IPS-NIHi7 (cell line): ENCODE measurements around the gene XPO6.

Experiments used
- DNase-seq: peaks from one replicate; pipeline ENCODE4 v3.0.0; 2012; ENCODE audit warnings: mixed read lengths; ENCODE audit errors: extremely low spot score

Gene XPO6

DNA sequence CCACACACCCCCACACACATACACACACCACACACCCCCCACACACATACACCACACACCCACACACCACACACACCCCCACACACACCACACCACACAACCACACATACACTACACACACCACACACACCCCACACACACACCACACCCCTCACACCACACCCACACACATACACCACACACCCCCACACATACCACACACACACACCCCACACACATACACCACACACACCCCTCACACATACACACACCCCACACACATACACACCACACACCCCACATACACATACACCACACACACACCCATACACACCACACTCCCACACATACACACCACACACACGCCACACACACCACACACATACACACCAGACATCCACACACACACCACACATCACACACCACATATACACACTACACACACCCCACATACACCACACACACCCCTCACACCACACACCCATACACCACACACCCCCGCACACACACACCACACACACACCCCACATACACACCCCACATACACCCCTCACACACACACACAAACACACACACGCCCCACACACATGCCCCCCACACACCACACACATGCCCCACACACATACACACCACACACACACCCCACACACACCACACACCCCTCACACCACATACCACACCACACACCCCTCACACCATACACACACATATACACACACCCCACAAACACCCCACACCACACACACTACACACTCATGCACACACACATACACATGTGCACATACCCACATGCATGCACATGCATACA, 122.4 kb downstream of the XPO6 start:
- no peak for DNase-seq

- DNase-seq = peak; percentile 49
These were observed 124.0 kb downstream of the XPO6 start for GRCh38 chr16:28087675-28088300.

- no peak for DNase-seq
These were observed 124.6 kb downstream of the XPO6 start for GRCh38 chr16:28087140-28087660.

DNA sequence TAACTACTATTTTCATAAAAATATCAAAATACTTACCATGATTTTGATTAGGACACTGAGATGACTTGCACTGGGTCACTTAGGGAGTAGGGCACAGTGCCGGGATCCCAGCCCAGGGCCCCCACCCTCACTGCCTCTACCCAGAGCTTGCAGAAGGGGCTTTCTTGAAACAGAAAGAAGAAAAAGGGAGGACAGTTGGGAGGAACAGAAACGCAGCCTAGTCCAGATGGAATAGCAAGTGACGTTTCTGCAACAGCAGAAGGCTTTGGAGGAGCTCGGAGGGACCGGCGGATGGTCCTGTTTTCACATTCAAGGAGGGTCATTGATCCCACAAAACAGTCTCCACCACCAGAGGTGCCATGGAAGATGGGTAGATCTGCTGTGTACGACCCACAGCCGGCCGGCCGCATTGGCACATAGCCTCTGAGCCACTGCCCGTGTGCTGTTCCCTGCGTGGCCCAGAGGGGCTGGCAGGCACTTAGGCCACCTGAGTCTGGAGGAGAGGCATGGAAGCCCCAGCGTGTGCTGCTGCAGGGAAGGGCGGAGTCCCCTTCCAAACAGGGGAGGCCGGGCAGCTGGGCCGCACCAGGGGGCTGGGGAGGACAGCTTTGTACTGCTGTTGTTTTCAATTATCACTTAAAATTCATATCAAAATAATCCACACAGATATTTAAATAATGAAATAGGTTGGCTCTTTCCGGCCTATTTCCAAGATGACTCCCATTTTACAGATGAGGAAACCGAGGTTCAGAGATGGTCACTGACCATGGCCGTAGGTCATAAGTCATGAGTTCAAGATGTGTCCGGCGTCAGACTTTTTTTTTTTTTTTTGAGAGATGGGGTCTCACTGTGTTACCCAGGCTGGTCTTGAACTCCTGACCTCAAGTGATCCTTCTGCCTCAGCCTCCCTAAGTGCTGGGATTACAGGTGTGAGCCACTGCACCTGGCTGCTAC, 125.3 kb downstream of the XPO6 start:
- DNase-seq = no peak

DNA sequence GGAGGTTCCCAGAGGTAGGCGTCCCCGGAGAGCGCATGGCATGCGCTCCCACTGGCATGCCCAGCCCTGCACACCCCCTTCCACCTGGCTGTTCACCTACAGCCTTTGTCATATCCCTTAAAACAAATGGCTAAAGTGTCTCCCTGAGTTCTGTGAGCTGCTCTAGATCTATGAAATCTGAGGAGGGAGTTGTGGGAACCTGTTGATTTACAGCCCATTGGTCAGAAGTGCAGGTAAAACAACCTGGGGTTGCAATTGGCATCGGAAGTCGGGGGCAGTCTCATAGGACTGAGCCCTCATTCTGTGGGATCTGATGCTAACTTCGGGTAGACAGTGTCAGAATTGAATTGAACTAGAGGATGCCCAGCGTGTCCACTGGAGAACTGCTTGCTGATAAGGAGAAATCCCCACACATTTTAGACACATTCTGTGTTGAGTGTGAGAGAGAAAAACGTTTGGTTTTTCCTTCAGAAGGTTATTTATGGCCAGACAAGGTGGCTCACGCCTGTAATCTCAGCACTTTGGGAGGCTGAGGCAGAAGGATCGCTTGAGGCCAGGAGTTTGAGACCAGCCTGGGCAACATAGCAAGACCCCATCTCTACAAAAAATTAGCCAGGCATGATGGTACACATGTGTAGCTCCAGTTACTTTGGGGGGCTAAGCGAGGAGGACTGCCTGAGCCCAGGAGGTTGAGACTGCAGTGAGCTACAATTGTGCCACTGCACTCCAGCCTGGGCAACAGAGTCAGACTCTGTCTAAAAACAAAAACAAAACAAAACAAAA, 126.2 kb downstream of the XPO6 start:
- DNase-seq = no peak

- DNase-seq = no peak
These were observed 127.6 kb downstream of the XPO6 start for GRCh38 chr16:28084209-28084608.

DNA sequence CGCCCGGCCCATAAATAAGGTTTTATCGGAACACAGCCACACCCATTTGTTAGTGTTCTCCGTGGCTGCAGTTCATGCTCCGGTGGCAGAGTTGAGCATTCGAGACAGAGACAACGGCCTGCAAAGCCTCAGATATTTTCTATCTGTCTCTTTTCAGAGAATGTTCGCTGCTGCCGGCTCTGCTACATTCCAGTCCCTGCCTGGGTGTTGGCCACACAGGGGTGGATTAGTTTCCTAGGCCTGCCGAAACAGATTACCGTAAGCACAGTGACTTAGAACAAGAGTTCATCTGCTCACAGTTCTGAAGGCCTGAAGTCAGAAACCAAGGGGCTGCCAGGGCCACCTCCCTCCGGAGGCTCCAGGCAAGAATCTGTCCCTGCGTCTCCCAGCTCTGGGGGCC, 129.1 kb downstream of the XPO6 start:
- no peak for DNase-seq

GRCh38 chr16:28081391-28081968, 130.3 kb downstream of the XPO6 start:
- no peak for DNase-seq

- no peak for DNase-seq
These were observed 133.5 kb downstream of the XPO6 start for GRCh38 chr16:28078261-28078660.

- no peak for DNase-seq
These were observed 137.9 kb downstream of the XPO6 start for GRCh38 chr16:28073836-28074235.

GRCh38 chr16:28072087-28072486, 139.7 kb downstream of the XPO6 start:
- no peak for DNase-seq

DNA sequence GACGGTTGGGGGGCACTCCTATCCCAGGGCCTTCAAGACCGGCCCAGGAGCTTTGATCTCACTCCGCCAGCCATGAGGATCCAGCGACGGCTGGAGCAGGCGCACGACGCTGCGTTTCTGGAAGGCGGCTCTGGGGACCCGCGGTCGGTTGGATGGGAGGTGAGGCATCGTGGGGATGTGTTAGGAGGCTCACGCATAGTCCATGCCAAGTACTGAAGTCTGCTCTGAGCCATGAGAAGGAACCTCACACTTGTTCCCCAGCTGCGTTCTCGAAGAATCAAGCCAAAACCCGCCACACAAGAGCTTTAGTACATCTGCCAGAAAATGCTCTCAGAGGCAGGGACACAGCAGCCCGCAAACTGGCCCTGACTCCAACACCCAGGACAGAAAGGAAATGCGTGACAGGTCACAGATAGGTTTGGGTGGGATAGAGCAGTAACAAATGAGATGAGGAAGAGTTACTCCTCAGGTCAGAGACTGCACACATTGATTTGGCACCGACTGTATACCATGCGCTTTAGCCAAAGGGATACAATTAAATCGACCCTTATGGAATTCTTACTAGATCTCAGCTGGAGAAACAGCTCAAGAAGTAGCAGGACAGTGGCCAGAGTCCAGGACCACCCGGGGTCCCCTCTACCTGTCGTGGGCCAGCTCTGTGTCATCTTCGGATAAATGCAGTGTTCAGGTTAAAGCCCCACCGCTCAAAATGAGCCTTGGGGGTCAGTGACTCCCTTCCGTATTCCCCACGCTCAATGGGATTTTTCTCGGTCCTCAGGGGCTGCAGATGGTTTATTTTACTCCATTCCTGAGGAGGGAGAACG, 141.6 kb downstream of the XPO6 start:
- DNase-seq = no peak

DNA sequence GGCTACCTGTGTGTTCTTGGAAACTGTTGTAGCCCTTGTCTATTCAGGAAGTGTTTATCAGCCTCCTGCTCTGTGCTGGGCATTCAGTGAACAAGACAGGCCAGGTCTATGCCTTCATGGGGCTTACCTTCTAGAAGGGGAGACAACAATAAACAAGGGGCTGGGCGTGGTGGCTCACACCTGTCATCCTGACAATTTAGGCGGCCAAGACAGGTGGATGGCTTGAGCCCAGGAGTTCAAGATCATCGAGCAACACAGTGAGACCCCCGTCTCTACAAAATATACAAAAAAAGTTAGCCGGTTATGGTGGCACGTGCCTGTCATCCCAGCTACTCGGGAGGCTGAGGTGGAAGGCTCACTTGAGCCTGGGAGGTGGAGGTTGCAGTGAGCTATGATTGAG, 142.8 kb downstream of the XPO6 start:
- DNase-seq = no peak

- no peak for DNase-seq
These were observed 144.0 kb downstream of the XPO6 start for GRCh38 chr16:28067604-28068379.

- no peak for DNase-seq
These were observed 147.0 kb downstream of the XPO6 start for GRCh38 chr16:28064706-28065249.

GRCh38 chr16:28064150-28064549, 147.6 kb downstream of the XPO6 start:
- DNase-seq = no peak

DNA sequence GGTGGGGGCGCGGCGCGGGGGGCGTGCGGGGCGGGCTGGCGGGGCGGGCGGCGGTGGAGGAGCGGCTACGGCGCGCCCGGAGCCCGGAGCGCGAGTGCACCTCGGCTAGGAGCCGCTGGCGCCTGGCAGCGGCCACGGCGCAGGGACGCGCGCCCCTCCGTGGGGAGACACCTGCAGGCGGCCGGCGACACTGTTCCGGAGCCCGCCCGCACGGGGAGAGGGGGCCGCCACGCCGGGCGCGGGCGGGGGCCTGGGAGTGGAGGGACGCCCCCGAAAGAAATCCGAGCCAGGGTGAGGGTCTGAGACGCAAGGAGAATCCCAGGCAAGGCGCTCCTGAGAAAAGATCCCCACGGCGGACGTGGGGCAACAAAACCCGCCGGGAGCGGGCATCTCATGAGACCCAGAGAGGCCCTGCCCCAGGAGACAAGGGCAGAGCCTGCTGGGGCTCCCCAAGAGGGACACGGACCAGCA, 148.1 kb downstream of the XPO6 start, which contains the start of gene GSG1L:
Gene GSG1L (minus strand): TSS at position 124 of the 471 bp plus-strand sequence. CDS start 290 bp downstream, outside the sequence.
- no peak for DNase-seq

GRCh38 chr16:28062847-28063521, 148.8 kb downstream of the XPO6 start:
- DNase-seq = peak; percentile 29
